GM23338 (cell line): ENCODE measurements around the gene TRAPPC2B. TPM values are rescaled to one million over a fixed set of nuclear protein-coding genes. Genes with fewer than 3 reads are reported as not detected.

Experiments
- ETS1 ChIP-seq: IDR thresholded peaks from 2 replicates; pipeline ENCODE4 v1.6.1; 2016; ENCODE audit warnings: antibody characterized with exemption
- EZH2 ChIP-seq: fragments of 200-600 bp; sonication (generic); IDR thresholded peaks from one replicate; pipeline ENCODE4 v1.8.0; 2017; ENCODE audit warnings: antibody characterized with exemption, mild to moderate bottlenecking, low read depth; ENCODE audit not compliant: unreplicated experiment
- EZH2phosphoT487 ChIP-seq: fragments of 200-600 bp; sonication (generic); IDR thresholded peaks from one replicate; pipeline ENCODE4 v1.8.1; 2018; ENCODE audit warnings: antibody characterized with exemption; ENCODE audit not compliant: unreplicated experiment
- JUNB ChIP-seq: IDR thresholded peaks from one replicate; pipeline ENCODE4 v1.6.1; 2016; ENCODE audit warnings: antibody characterized with exemption; ENCODE audit not compliant: unreplicated experiment
- POLR2AphosphoS5 ChIP-seq: IDR thresholded peaks from 2 replicates; pipeline ENCODE4 v1.6.1; 2016; ENCODE audit warnings: antibody characterized with exemption, low read depth
- STAT1 ChIP-seq: IDR thresholded peaks from one replicate; pipeline ENCODE4 v1.6.1; 2016; ENCODE audit warnings: antibody characterized with exemption; ENCODE audit not compliant: unreplicated experiment
- ZNF331 ChIP-seq: fragments of 250-450 bp; sonication (Bioruptor Pico); IDR thresholded peaks from 2 replicates; pipeline ENCODE4 v1.5.0; 2020; ENCODE audit warnings: low read depth, mild to moderate bottlenecking, moderate library complexity
- ZNF462 ChIP-seq: fragments of 250-450 bp; sonication (Bioruptor Pico); IDR thresholded peaks from 2 replicates; pipeline ENCODE4 v1.5.0; 2020; ENCODE audit warnings: mild to moderate bottlenecking, moderate library complexity
- polyA plus RNA-seq: library from polyadenylated mRNA; unstranded; fragments of >200 nt; fragmentation: Nextera tagmentation; extraction: Ambion mirVana; gene quantifications from 2 replicates; pipeline ENCODE4 v1.2.1, GENCODE V29; 2016
- total RNA-seq: library from RNA; depleted of rRNA; stranded (reverse); fragments of >200 nt; shearing (Covaris generic); gene quantifications from 2 replicates; pipeline ENCODE4 v1.2.3, GENCODE V29; 2014

TRAPPC2B gene
- total and polyA plus RNA-seq, 2 experiments from 2014 or later = 17.1 to 55.2 TPM

GRCh38 chr19:57320180-57321084, 42.9 kb upstream of the TRAPPC2B start, which contains the start of gene ZNF543 (continued):
- TF ChIP-seq ZNF462 (CRISPR knock-in tag) (no peak), STAT1 (no peak), JUNB (no peak), ZNF331 (no peak), EZH2 (no peak), ETS1 (peak; percentile 64; the same call in 1 of the 2 replicates), EZH2phosphoT487 (no peak), POLR2AphosphoS5 (peak; percentile 90)
